Thyroid gland (tissue), 4 donors: ENCODE results near the gene WWP2. TPM values are rescaled to one million over a fixed set of nuclear protein-coding genes. Genes with fewer than 3 reads are reported as not detected.
A peak's percentile ranks its signal among the peaks of the same experiment; 100 is the strongest.
"Not testable (repeated sequence)": the region's sequence is repeated elsewhere in the genome, so short reads cannot be mapped to it uniquely, and the experiment has no call there.

Experiments
- DNase-seq, 2 donors: peaks; one replicate each; pipeline ENCODE4 v3.0.0-alpha.2; 2019
- H3K27ac ChIP-seq, 3 donors: fragments of 200-600 bp; sonication (generic); 1 replicate in 2 of 3; 2 replicates in 1 of 3; pipeline ENCODE4 v1.5.1; 2016 to 2019; ENCODE audit warnings: mild to moderate bottlenecking in 1 of 3, moderate library complexity in 1 of 3
- H3K27me3 ChIP-seq: fragments of 200-600 bp; sonication (generic); one replicate; pipeline ENCODE4 v1.5.1; 2019
- H3K36me3 ChIP-seq, 2 donors: fragments of 200-600 bp; sonication (generic); one replicate each; pipeline ENCODE4 v1.5.1; 2016 to 2019
- H3K4me1 ChIP-seq, 2 donors: fragments of 200-600 bp; sonication (generic); one replicate each; pipeline ENCODE4 v1.5.1; 2017 to 2019
- H3K4me3 ChIP-seq, 3 donors: fragments of 200-600 bp; sonication (generic); replicated peaks in 1 of 3; 1 replicate in 2 of 3; 2 replicates in 1 of 3; pipeline ENCODE4 v1.5.1; 2016; ENCODE audit warnings: mild to moderate bottlenecking in 1 of 3
- H3K9me3 ChIP-seq: fragments of 200-600 bp; sonication (generic); one replicate; pipeline ENCODE4 v1.5.1; 2017
- CTCF ChIP-seq, 6 experiments: fragments of 200-600 bp in 3 of 6; fragments of 450-650 bp in 3 of 6; sonication (generic) in 3 of 6; IDR thresholded peaks; one replicate each; pipeline ENCODE4 v1.5.1; 2016 to 2019; ENCODE audit warnings: antibody characterized with exemption in 6 of 6, mild to moderate bottlenecking in 2 of 6, inconsistent platforms in 1 of 6, moderate library complexity in 1 of 6
- POLR2A ChIP-seq, 2 donors: fragments of 450-650 bp; IDR thresholded peaks; one replicate each; pipeline ENCODE4 v1.6.1; 2017; ENCODE audit warnings: antibody characterized with exemption in 2 of 2, mild to moderate bottlenecking in 2 of 2, moderate library complexity in 1 of 2
- WGBS, 2 donors: methylation state at CpG; one replicate each; pipeline ENCODE4 v1.1.5; 2017; 5-methylcytosine and 5-hydroxymethylcytosine counted together
- intact Hi-C: fragments of 100-400 bp; cut with DNase I; formaldehyde crosslinking; loops from one replicate; pipeline ENCODE4 v1.15.1; 2023
- total RNA-seq, 4 donors: library from RNA; depleted of rRNA; stranded (reverse); fragments of >200 nt; gene quantifications; one replicate each; pipeline ENCODE4 v1.2.3, GENCODE V29; 2016

Gene WWP2
- total RNA-seq, 4 donors from 2014 or later: 35.9 to 72.1 (median 47.7) TPM

GRCh38 chr16:69823831-69824563 is 61.9 kb downstream of the WWP2 start:
- TF ChIP-seq POLR2A (IDR thresholded peaks at IDR 0.05) (no peak), CTCF (IDR thresholded peaks at IDR 0.05) (no peak)
- WGBS, 2 donors: 59 to 72% methylated on average over 9 to 10 of the region's 10 CpGs
- DNase-seq: peak in 1 of 2 donors; percentile 6
- Histone ChIP-seq H3K4me1 (peaks cover 7 to 12% of the 10 kb centered on the region in 2 donors), H3K9me3 (no peaks in the 10 kb centered on the region), H3K36me3 (no peaks in the 10 kb centered on the region), H3K27ac (peak overlapping the region in 2 of 3 donors; percentile 55 to 56), H3K4me3 (no peak overlapping the region), H3K27me3 (no peaks in the 10 kb centered on the region)
- intact Hi-C loops: no loop called here

GRCh38 chr16:69824564-69825142 is 62.5 kb downstream of the WWP2 start:
- intact Hi-C loops: not testable (repeated sequence)
- 87 to 100% methylated on average over 4 of the region's 4 CpGs for WGBS, 2 donors

GRCh38 chr16:69827524-69827923 is 65.4 kb downstream of the WWP2 start:
- H3K4me1 ChIP-seq: peaks cover 0 to 20% of the 10 kb centered on the region in 2 donors
- intact Hi-C loops: no loop called here
- DNase-seq: no peak
- H3K36me3 ChIP-seq: no peaks in the 10 kb centered on the region
- no peak overlapping the region for H3K4me3 ChIP-seq
- no peak overlapping the region for H3K27ac ChIP-seq
- no peaks in the 10 kb centered on the region for H3K27me3 ChIP-seq
- TF ChIP-seq CTCF (IDR thresholded peaks at IDR 0.05) (no peak), POLR2A (IDR thresholded peaks at IDR 0.05) (no peak)
- no peaks in the 10 kb centered on the region for H3K9me3 ChIP-seq
- WGBS, 2 donors: 90 to 93% methylated on average over 5 of the region's 5 CpGs

More at GRCh38 chr16:69824564-69825142, 62.5 kb downstream of the WWP2 start:
- not testable (repeated sequence) for H3K4me3 ChIP-seq, H3K36me3 ChIP-seq, H3K27me3 ChIP-seq, DNase-seq, H3K9me3 ChIP-seq
- peaks cover 7 to 12% of the 10 kb centered on the region in 2 donors for H3K4me1 ChIP-seq
- peak overlapping the region in 2 of 3 donors; percentile 55 to 56 for H3K27ac ChIP-seq

- H3K4me3 ChIP-seq: no peak overlapping the region
- peaks cover 7 to 35% of the 10 kb centered on the region in 2 donors for H3K4me1 ChIP-seq
- H3K27me3 ChIP-seq: no peaks in the 10 kb centered on the region
- TF ChIP-seq POLR2A (IDR thresholded peaks at IDR 0.05) (no peak), CTCF (IDR thresholded peaks at IDR 0.05) (no peak)
- WGBS, 2 donors: 88 to 90% methylated on average over 1 of the region's 1 CpG
- H3K27ac ChIP-seq: no peak overlapping the region
- intact Hi-C loops: no loop called here
- no peaks in the 10 kb centered on the region for H3K9me3 ChIP-seq
- DNase-seq: no peak
- no peaks in the 10 kb centered on the region for H3K36me3 ChIP-seq
Measured at GRCh38 chr16:69829338-69829737, 67.2 kb downstream of the WWP2 start.

GRCh38 chr16:69830146-69830533 is 68.0 kb downstream of the WWP2 start:
- DNase-seq: no peak
- intact Hi-C loops: no loop called here
- WGBS, 2 donors: 96 to 97% methylated on average over 5 of the region's 5 CpGs
- Histone ChIP-seq H3K4me3 (no peak overlapping the region), H3K27me3 (no peaks in the 10 kb centered on the region), H3K36me3 (no peaks in the 10 kb centered on the region), H3K9me3 (no peaks in the 10 kb centered on the region), H3K4me1 (peaks cover 7 to 37% of the 10 kb centered on the region in 2 donors), H3K27ac (peak overlapping the region in 1 of 3 donors; percentile 63)
- no peak for TF ChIP-seq CTCF (IDR thresholded peaks at IDR 0.05)
- no peak for TF ChIP-seq POLR2A (IDR thresholded peaks at IDR 0.05)
